Measurements from ENCODE around the gene RPUSD3. TPM values are rescaled to one million over a fixed set of nuclear protein-coding genes. Genes with fewer than 3 reads are reported as not detected.
A peak's percentile ranks its signal among the peaks of the same experiment; 100 is the strongest.

Gene RPUSD3
- total and polyA plus RNA-seq, 2 donors (not counting 3 experiments of a cell fraction or from before 2014, with no cell fraction given), result 38.9 to 56.6 TPM

DNA sequence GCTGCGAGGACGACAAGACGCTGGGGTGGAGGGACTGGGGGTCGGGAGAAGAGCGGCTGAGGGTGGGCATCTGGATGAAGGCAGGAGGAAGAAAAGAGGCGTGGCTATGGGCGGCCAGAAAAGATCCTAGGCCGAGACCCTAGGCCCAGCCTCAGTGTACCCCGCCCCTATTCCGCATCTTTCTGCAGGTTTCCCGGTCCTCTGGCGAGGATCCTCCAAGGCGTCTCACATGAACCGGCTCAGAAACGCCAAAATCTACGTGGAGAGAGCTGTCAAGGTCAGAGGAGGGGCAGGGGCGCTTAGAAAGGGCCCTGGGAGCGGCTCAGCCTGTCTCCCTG, 33.4 kb downstream of the RPUSD3 start:
- H3K4me1 ChIP-seq (ENCODE audit: control insufficient read depth, extremely low read depth, insufficient read depth, low read length), result peaks cover 12% of the 10 kb centered on the region
- peak overlapping the region; percentile 36 for H3K27ac ChIP-seq (ENCODE audit: insufficient read depth, low read depth, low read length)
- no peaks in the 10 kb centered on the region for H4K20me1 ChIP-seq (replicated peaks; ENCODE audit: control insufficient read depth, extremely low read depth, insufficient read depth, low read length)
- H2AFZ ChIP-seq (ENCODE audit: low read depth, low read length), result peak overlapping the region; percentile 81
- ChIA-PET POLR2A (no interaction called here), CTCF (interaction anchor here (2.8 kb wide), 1 partner anchor 122 kb away, joined by 13 read pairs; the partner anchor contains the start of gene CRELD1)
- no peaks in the 10 kb centered on the region for H3K27me3 ChIP-seq (ENCODE audit: control insufficient read depth in 2 of 2, insufficient read depth in 2 of 2, low read length in 2 of 2)
- no TSS peak for BruUV-seq (replicated peaks)
- peak overlapping the region; percentile 69 for H3K9ac ChIP-seq (replicated peaks; ENCODE audit: extremely low read depth, insufficient read depth, low read length)
- TF ChIP-seq POLR2AphosphoS5 (IDR thresholded peaks at IDR 0.05; ENCODE audit: insufficient read depth, low read depth, low read length) (no peak), JUN (IDR thresholded peaks at IDR 0.05; ENCODE audit: borderline replicate concordance, insufficient read depth, insufficient read length, low read depth) (no peak), POLR2A (IDR thresholded peaks at IDR 0.05; ENCODE audit: low read depth, low read length) (no peak), FOS (IDR thresholded peaks at IDR 0.05; ENCODE audit: borderline replicate concordance, insufficient read depth, low read length) (no peak), MYC (IDR thresholded peaks at IDR 0.05; ENCODE audit: low read depth, low read length) (no peak)
- TF ChIP-seq, protein P1, sequence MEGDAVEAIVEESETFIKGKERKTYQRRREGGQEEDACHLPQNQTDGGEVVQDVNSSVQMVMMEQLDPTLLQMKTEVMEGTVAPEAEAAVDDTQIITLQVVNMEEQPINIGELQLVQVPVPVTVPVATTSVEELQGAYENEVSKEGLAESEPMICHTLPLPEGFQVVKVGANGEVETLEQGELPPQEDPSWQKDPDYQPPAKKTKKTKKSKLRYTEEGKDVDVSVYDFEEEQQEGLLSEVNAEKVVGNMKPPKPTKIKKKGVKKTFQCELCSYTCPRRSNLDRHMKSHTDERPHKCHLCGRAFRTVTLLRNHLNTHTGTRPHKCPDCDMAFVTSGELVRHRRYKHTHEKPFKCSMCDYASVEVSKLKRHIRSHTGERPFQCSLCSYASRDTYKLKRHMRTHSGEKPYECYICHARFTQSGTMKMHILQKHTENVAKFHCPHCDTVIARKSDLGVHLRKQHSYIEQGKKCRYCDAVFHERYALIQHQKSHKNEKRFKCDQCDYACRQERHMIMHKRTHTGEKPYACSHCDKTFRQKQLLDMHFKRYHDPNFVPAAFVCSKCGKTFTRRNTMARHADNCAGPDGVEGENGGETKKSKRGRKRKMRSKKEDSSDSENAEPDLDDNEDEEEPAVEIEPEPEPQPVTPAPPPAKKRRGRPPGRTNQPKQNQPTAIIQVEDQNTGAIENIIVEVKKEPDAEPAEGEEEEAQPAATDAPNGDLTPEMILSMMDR (IDR thresholded peaks at IDR 0.05; ENCODE audit: extremely low read depth in 1 of 2, insufficient read depth in 1 of 2, low read depth in 1 of 2, low read length in 2 of 2), result no peak
- TF ChIP-seq, protein P2, sequence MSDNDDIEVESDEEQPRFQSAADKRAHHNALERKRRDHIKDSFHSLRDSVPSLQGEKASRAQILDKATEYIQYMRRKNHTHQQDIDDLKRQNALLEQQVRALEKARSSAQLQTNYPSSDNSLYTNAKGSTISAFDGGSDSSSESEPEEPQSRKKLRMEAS (IDR thresholded peaks at IDR 0.05; ENCODE audit: insufficient read depth, insufficient read length), result no peak
- H3K36me3 ChIP-seq (ENCODE audit: control insufficient read depth in 2 of 2, extremely low read depth in 1 of 2, insufficient read depth in 2 of 2, low read length in 2 of 2), result peaks cover 0 to 17% of the 10 kb centered on the region in 2 experiments
- H3K4me3 ChIP-seq (replicated peaks in 1 of 3; ENCODE audit: insufficient read depth in 1 of 3, low read depth in 1 of 3, low read length in 3 of 3), result peak overlapping the region; percentile 52 to 64 (median 55)
- H3K9me1 ChIP-seq (replicated peaks; ENCODE audit: control insufficient read depth, extremely low read depth, insufficient read depth, low read length), result no peaks in the 10 kb centered on the region
- FAIRE-seq (no peak), DNase-seq (ENCODE audit: low read depth, low spot score) (no peak)
- intact Hi-C loops (cut with micrococcal nuclease), result loop anchor here (1.0 to 10.0 kb wide), 3 partner anchors 79 to 334 kb away; partner anchors contain the start of genes BRPF1 and VHL
- no peaks in the 10 kb centered on the region for H3K79me2 ChIP-seq (ENCODE audit: control insufficient read depth, insufficient read depth, low read length)
- H3K4me2 ChIP-seq (ENCODE audit: insufficient read depth, low read length), result peak overlapping the region; percentile 89
- no peaks in the 10 kb centered on the region for H3K9me3 ChIP-seq (replicated peaks; ENCODE audit: control insufficient read depth, insufficient read depth, low read length)
- dilution Hi-C loops (cut with MboI; ENCODE audit: extremely low pct_ligation_motif_present, low sequenced_read_pairs), result no loop called here

Data from endothelial cell of umbilical vein (primary cell).